A673 (cell line): ENCODE results near the gene EDEM3. TPM values are rescaled to one million over a fixed set of nuclear protein-coding genes. Genes with fewer than 3 reads are reported as not detected.

Source experiments
- BruUV-seq: library from RNA; stranded (reverse); fragments of 400-500 nt; replicated peaks from 2 replicates; lab custom pipeline; 2021; lab: Mats Ljungman, UMichigan
- CTCF ChIA-PET: fragments of 300-600 bp; sonication (Branson Sonifier 250); formaldehyde crosslinking; loops from one replicate; lab custom pipeline; 2022; ENCODE audit warnings: antibody characterized with exemption; lab: Charles Lee
- POLR2A ChIA-PET: fragments of 300-600 bp; sonication (Branson Sonifier 250); formaldehyde crosslinking; loops from one replicate; lab custom pipeline; 2022; ENCODE audit warnings: antibody characterized with exemption; ENCODE audit not compliant: low non-redundant PET; lab: Charles Lee
- DNase-seq: peaks from one replicate; pipeline ENCODE4 v3.0.0-alpha.2; 2015; ENCODE audit warnings: low spot score
- H3K27ac ChIP-seq: fragments of 200-600 bp; sonication (generic); 2 replicates; pipeline ENCODE4 v1.5.1; 2016; ENCODE audit warnings: mixed run types, low read depth, mild to moderate bottlenecking, mixed read lengths, antibody characterized with exemption, low read length; ENCODE audit not compliant: poor library complexity, severe bottlenecking
- H3K27me3 ChIP-seq: fragments of 200-600 bp; sonication (generic); replicated peaks from 2 replicates; pipeline ENCODE4 v1.6.1; 2017; ENCODE audit warnings: mixed run types, low read depth, mild to moderate bottlenecking, mixed read lengths, antibody characterized with exemption, low read length; ENCODE audit not compliant: insufficient read depth, poor library complexity
- H3K36me3 ChIP-seq: fragments of 200-600 bp; sonication (generic); 2 replicates; pipeline ENCODE4 v1.6.1; 2016; ENCODE audit warnings: mixed run types, mild to moderate bottlenecking, mixed read lengths, antibody characterized with exemption, low read length; ENCODE audit not compliant: insufficient read depth, poor library complexity, severe bottlenecking
- H3K4me1 ChIP-seq: fragments of 200-600 bp; sonication (generic); 2 replicates; pipeline ENCODE4 v1.6.1; 2017; ENCODE audit warnings: mixed run types, mild to moderate bottlenecking, mixed read lengths, antibody characterized with exemption, low read length; ENCODE audit not compliant: insufficient read depth, poor library complexity, severe bottlenecking
- H3K4me3 ChIP-seq: fragments of 200-600 bp; sonication (generic); 2 replicates; pipeline ENCODE4 v1.5.1; 2016; ENCODE audit warnings: low read depth, mixed run types, mild to moderate bottlenecking, mixed read lengths, low read length; ENCODE audit not compliant: poor library complexity, severe bottlenecking
- H3K9me3 ChIP-seq: fragments of 200-600 bp; sonication (generic); 2 replicates; pipeline ENCODE4 v1.6.1; 2016; ENCODE audit warnings: mixed run types, low read depth, mild to moderate bottlenecking, mixed read lengths, antibody characterized with exemption, low read length; ENCODE audit not compliant: poor library complexity, severe bottlenecking
- EZH2 ChIP-seq: fragments of 200-600 bp; sonication (generic); IDR thresholded peaks from 2 replicates; pipeline ENCODE4 v1.6.1; 2017; ENCODE audit warnings: borderline replicate concordance, low read depth, mild to moderate bottlenecking, mixed read lengths, antibody characterized with exemption, low read length; ENCODE audit not compliant: poor library complexity, severe bottlenecking
- intact Hi-C: fragments of 100-400 bp; cut with micrococcal nuclease; formaldehyde crosslinking; loops from one replicate; pipeline ENCODE4 v1.10.0; 2022; ENCODE audit not compliant: unreplicated experiment
- total RNA-seq: library from RNA; stranded (reverse); gene quantifications from 2 replicates; pipeline ENCODE4 v1.2.3, GENCODE V29; 2021
- TF ChIP-seq, protein P1 (sequence below): fragments of 300-800, 200-600 bp; sonication (generic); conservative IDR thresholded peaks from 2 replicates; pipeline ENCODE4 v1.5.1; 2017; ENCODE audit warnings: low read depth, mild to moderate bottlenecking, antibody characterized with exemption, low read length, moderate library complexity, mixed read lengths

EDEM3 gene
- total RNA-seq, 1 experiment from 2014 or later = 24.3 TPM

DNA sequence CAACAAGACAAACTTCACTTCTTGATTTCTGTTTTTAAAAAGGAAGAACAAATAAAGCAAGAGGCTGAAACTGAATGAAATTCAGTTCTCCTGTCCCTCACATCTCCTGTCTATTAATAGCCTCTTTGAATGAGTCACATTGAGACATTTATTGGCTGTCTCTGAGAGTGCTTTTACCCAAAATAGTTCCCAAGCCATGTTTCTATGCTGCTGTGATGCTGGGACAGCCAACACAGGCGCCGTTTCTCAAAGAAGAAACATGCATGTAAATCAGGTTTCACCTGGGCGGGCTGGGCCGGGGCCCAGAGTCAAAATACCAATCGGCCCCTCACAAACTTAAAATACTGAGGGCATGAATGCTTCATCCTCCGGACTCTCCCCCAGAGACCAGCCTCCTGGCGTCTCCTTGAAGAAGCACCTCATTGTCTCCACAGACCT lies 105.2 kb downstream of the EDEM3 start:
- Histone ChIP-seq H3K36me3 (no peaks in the 10 kb centered on the region), H3K4me1 (no peaks in the 10 kb centered on the region), H3K27ac (no peak overlapping the region), H3K4me3 (no peak overlapping the region), H3K27me3 (no peaks in the 10 kb centered on the region), H3K9me3 (peaks cover 4% of the 10 kb centered on the region)
- intact Hi-C loops = no loop called here
- TF ChIP-seq, protein P1, sequence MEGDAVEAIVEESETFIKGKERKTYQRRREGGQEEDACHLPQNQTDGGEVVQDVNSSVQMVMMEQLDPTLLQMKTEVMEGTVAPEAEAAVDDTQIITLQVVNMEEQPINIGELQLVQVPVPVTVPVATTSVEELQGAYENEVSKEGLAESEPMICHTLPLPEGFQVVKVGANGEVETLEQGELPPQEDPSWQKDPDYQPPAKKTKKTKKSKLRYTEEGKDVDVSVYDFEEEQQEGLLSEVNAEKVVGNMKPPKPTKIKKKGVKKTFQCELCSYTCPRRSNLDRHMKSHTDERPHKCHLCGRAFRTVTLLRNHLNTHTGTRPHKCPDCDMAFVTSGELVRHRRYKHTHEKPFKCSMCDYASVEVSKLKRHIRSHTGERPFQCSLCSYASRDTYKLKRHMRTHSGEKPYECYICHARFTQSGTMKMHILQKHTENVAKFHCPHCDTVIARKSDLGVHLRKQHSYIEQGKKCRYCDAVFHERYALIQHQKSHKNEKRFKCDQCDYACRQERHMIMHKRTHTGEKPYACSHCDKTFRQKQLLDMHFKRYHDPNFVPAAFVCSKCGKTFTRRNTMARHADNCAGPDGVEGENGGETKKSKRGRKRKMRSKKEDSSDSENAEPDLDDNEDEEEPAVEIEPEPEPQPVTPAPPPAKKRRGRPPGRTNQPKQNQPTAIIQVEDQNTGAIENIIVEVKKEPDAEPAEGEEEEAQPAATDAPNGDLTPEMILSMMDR = no peak
- TF ChIP-seq EZH2 = no peak
- no TSS peak for BruUV-seq
- no peak for DNase-seq
- POLR2A ChIA-PET = no interaction called here
- CTCF ChIA-PET = interaction anchor here (1.0 kb wide), 1 partner anchor 14 kb away, joined by 4 read pairs; no protein-coding TSS in a partner anchor

DNA sequence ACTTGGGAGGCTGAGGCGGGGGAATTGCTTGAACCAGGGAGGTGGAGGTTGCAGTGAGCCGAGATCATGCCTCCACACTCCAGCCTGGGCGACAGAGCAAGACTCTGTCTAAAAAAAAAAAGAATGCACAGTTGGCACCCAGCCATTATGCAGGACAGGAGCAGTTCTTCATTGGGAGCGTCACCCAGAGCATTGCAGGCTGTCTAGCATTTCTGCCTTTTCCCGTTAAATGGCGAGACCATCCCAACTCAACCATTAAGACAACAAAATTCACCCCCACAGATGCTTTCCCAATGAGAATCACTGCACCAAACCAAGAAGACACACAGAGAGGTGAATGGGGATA lies 105.8 kb downstream of the EDEM3 start:
- CTCF ChIA-PET = no interaction called here

GRCh38 chr1:184648160-184648855 lies 106.3 kb downstream of the EDEM3 start:
- H3K4me1 ChIP-seq = no peaks in the 10 kb centered on the region
- H3K9me3 ChIP-seq = peaks cover 4% of the 10 kb centered on the region
- TF ChIP-seq, protein P1 = no peak
- TF ChIP-seq EZH2 = no peak
- no peak overlapping the region for H3K4me3 ChIP-seq
- H3K27me3 ChIP-seq = no peaks in the 10 kb centered on the region
- H3K36me3 ChIP-seq = no peaks in the 10 kb centered on the region
- DNase-seq = no peak
- no peak overlapping the region for H3K27ac ChIP-seq
- intact Hi-C loops = no loop called here
- CTCF ChIA-PET = no interaction called here
- no TSS peak for BruUV-seq
- POLR2A ChIA-PET = no interaction called here

More for the DNA sequence above, 105.8 kb downstream of the EDEM3 start:
- Histone ChIP-seq H3K36me3 (no peaks in the 10 kb centered on the region), H3K9me3 (peaks cover 4% of the 10 kb centered on the region), H3K27ac (no peak overlapping the region), H3K27me3 (no peaks in the 10 kb centered on the region), H3K4me1 (no peaks in the 10 kb centered on the region), H3K4me3 (no peak overlapping the region)
- POLR2A ChIA-PET = no interaction called here
- no peak for TF ChIP-seq EZH2
- TF ChIP-seq, protein P1 = no peak
- BruUV-seq = no TSS peak
- intact Hi-C loops = no loop called here
- no peak for DNase-seq
